ENCODE measurements around the gene MCRIP2. TPM values are rescaled to one million over a fixed set of nuclear protein-coding genes. Genes with fewer than 3 reads are reported as not detected.

Gene MCRIP2
- total and polyA plus RNA-seq, 12 donors, result 7.1 to 253 (median 150) TPM

DNA sequence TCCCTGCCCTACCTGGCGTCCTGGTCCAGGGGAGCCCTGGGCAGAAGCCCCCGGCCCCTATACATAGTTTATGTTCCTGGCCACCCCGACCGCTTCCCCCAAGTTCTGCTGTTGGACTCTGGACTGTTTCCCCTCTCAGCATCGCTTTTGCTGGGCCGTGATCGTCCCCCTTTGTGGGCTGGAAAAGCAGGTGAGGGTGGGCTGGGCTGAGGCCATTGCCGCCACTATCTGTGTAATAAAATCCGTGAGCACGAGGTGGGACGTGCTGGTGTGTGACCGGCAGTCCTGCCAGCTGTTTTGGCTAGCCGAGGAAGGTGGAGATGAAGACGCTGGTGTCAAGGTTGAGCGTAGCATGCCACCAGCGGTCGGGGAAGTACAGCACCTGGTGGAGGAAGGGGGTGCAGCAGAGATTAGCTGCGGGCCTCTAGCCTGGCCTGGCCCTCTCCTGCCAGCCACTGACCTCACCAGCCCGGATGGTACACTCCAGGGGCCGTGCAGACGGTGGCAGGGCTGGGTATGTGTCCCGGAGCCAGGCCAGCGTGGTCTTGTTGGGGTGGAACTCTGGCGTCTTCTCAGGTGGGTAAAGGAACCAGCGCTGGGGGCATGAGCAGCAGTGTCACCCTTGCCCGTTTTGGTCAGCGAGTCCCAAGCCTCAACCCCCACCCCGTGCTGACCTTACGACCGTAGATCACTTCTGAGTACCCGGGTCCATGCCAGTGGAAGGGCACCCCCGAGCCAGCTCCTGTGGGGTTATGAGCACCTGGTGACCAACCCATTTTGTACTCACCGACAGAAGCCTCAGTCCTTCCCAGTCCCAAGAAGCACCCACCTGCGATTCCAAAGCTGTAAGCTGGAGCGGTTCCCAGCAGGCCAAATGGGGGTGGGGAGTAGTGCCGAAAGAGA lies 41.1 kb downstream of the MCRIP2 start:
- Histone ChIP-seq H3K36me3 (replicated peaks in 1 of 2) (peaks cover 0 to 35% of the 10 kb centered on the region in 2 donors), H3K4me3 (no peak overlapping the region), H3K9me3 (replicated peaks in 1 of 3) (no peaks in the 10 kb centered on the region), H3K4me1 (replicated peaks in 1 of 2) (peaks cover 27 to 41% of the 10 kb centered on the region in 2 donors), H3K27me3 (no peaks in the 10 kb centered on the region), H3K27ac (peak overlapping the region in 2 of 5 donors; percentile 38 to 79)
- 68 to 77% (median 70%) methylated on average over 32 to 36 of the region's 36 CpGs for WGBS, 4 donors
- intact Hi-C loops (cut with DNase I), result no loop called here
- TF ChIP-seq, protein P1, sequence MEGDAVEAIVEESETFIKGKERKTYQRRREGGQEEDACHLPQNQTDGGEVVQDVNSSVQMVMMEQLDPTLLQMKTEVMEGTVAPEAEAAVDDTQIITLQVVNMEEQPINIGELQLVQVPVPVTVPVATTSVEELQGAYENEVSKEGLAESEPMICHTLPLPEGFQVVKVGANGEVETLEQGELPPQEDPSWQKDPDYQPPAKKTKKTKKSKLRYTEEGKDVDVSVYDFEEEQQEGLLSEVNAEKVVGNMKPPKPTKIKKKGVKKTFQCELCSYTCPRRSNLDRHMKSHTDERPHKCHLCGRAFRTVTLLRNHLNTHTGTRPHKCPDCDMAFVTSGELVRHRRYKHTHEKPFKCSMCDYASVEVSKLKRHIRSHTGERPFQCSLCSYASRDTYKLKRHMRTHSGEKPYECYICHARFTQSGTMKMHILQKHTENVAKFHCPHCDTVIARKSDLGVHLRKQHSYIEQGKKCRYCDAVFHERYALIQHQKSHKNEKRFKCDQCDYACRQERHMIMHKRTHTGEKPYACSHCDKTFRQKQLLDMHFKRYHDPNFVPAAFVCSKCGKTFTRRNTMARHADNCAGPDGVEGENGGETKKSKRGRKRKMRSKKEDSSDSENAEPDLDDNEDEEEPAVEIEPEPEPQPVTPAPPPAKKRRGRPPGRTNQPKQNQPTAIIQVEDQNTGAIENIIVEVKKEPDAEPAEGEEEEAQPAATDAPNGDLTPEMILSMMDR (IDR thresholded peaks at IDR 0.05), result peak in 1 of 6 experiments; percentile 3
- TF ChIP-seq POLR2A (IDR thresholded peaks at IDR 0.05), result peak in 1 of 2 donors; percentile 6
- DNase-seq, result peak in 1 of 7 donors; percentile 36

DNA sequence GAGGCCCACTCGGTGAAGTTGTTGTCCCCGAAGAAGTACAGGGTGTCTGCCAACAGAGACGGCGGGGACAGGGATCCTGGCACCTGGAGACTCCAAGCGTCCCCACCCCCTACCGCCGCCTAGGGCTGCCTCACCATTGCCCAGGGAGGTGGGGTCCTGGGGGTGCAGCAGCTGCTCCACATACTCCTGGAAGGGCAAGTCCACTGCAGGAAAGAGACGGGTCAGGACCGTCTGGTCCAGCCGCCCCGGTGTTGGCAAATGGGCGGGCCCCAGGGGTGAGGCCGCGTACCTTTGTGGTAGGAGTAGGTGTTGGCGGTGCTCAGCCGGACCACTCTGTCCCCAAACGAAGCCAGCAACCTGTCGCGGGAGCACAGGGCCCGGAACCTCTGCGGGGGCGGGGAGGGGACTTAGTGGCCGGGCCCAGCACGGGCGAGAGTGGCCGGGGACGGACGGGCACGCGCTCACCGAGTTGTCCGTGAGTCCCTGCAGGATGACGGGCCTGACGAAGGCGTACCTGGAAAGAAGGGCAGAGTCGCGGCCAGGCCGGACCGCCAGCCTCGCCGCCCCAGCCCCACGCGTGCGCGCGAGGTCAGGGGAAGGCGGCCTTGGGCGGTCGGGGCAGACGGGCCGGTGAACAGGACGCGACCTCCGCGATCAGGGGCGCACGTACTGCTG lies 41.9 kb downstream of the MCRIP2 start:
- peak in 3 of 7 donors; percentile 38 to 57 (median 39) for DNase-seq
- Histone ChIP-seq H3K27ac (peak overlapping the region in 4 of 5 donors; percentile 38 to 90 (median 80)), H3K9me3 (replicated peaks in 1 of 3) (no peaks in the 10 kb centered on the region), H3K27me3 (no peaks in the 10 kb centered on the region), H3K4me1 (replicated peaks in 1 of 2) (peaks cover 27 to 41% of the 10 kb centered on the region in 2 donors), H3K36me3 (replicated peaks in 1 of 2) (peaks cover 0 to 36% of the 10 kb centered on the region in 2 donors), H3K4me3 (peak overlapping the region in 2 of 4 donors; percentile 4 to 79)
- 12 to 23% (median 17%) methylated on average over 22 to 57 of the region's 57 CpGs for WGBS, 4 donors
- intact Hi-C loops (cut with DNase I), result no loop called here
- no peak for TF ChIP-seq POLR2A (IDR thresholded peaks at IDR 0.05)
- TF ChIP-seq, protein P1 (IDR thresholded peaks at IDR 0.05), result no peak

DNA sequence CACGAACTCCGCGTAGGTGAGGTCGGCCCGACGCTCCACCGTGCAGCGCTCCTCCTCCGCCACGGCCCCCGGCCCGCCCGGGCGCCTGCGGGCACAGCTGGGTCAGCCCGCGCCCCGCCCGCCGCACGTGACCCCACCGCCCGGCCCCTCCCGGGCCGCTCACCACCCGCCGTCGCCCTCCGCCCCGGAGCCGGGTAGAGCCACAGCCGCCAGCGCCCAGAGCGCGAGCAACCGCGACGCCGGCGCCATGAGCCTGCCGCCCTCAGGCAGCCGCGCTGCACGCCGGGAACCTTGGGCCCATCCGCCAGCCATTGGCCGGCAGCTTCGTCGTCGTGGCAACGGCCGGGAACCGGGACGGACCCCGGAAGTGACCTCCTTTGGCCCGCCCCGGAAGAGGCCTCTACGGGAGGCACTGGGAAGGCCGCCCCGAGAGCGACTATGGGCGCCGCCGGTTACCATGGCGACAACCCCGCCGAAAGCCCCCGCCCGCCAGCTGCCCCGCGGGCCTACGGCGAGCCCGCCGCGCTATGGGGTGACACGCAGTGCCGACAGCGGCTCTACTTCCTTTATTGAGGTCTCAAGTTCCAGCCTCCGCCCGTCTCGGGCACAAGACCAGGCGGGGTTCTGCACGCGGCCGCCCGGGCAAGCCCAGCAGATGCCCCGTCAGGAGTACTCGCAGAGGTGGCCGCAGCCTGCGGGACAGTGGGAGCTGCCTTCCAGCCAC lies 42.6 kb downstream of the MCRIP2 start, which contains the start of gene JMJD8:
TSS of gene JMJD8 (minus strand) at position 264 of the 724 bp plus-strand sequence. CDS start at position 249, 15 bp downstream.
- peak; percentile 97 to 98 (median 97) for DNase-seq
- intact Hi-C loops (cut with DNase I), result no loop called here
- H3K4me1 ChIP-seq (replicated peaks in 1 of 2), result peaks cover 27 to 47% of the 10 kb centered on the region in 2 donors
- no peaks in the 10 kb centered on the region for H3K9me3 ChIP-seq (replicated peaks in 1 of 3)
- H3K27ac ChIP-seq, result peak within 1 kb of the TSS in 4 of 5 donors; percentile 38 to 90 (median 80)
- TF ChIP-seq, protein P1 (IDR thresholded peaks at IDR 0.05), result no peak
- peak; percentile 32 to 69 for TF ChIP-seq POLR2A (IDR thresholded peaks at IDR 0.05)
- 0 to 3% (median 1%) methylated on average over 1 to 91 of the region's 91 CpGs for WGBS, 4 donors
- H3K4me3 ChIP-seq, result peak within 1 kb of the TSS in 2 of 4 donors; percentile 4 to 79
- no peaks in the 10 kb centered on the region for H3K27me3 ChIP-seq
- peaks cover 0 to 36% of the 10 kb centered on the region in 2 donors for H3K36me3 ChIP-seq (replicated peaks in 1 of 2)

Data from adrenal gland (tissue), 12 donors.